HEK293 (cell line): Measurements from ENCODE around the gene STUB1.

ENCODE experiments used
- CTCF ChIA-PET: fragments of 350-600 bp; formaldehyde crosslinking; extraction: SDS; loops from one replicate; lab custom pipeline; 2021; ENCODE audit warnings: antibody characterized with exemption; lab: Yijun Ruan, JAX
- POLR2A ChIA-PET: fragments of 300-600 bp; formaldehyde crosslinking; extraction: SDS; loops from one replicate; lab custom pipeline; 2020; ENCODE audit warnings: antibody characterized with exemption, inconsistent platforms; lab: Yijun Ruan, JAX
- H3K27ac ChIP-seq: fragments of 200-500 bp; sonication (Bioruptor generic); 2 replicates; pipeline ENCODE4 v1.5.1; 2014; ENCODE audit warnings: low read depth, low read length, control low read depth, inconsistent platforms; ENCODE audit errors: extremely low read depth
- H3K36me3 ChIP-seq, 2 experiments: fragments of 200-500 bp in 1 of 2; sonication (Bioruptor generic) in 1 of 2; 1 replicate in 1 of 2; 2 replicates in 1 of 2; pipeline ENCODE4 v1.5.1; 2014 to 2017; ENCODE audit warnings: inconsistent platforms in 2 of 2, low read length in 2 of 2; ENCODE audit not compliant: control insufficient read depth in 2 of 2, insufficient read depth in 1 of 2
- H3K4me1 ChIP-seq: fragments of 200-500 bp; sonication (Bioruptor generic); 2 replicates; pipeline ENCODE4 v1.5.1; 2014; ENCODE audit warnings: mild to moderate bottlenecking, low read length, inconsistent platforms; ENCODE audit not compliant: control insufficient read depth, insufficient read depth
- H3K4me3 ChIP-seq: 2 replicates; pipeline ENCODE4 v1.5.1; 2011; ENCODE audit warnings: low read depth, mild to moderate bottlenecking, control low read depth, low read length, moderate library complexity
- H3K9me3 ChIP-seq: fragments of 200-500 bp; sonication (Bioruptor generic); 2 replicates; pipeline ENCODE4 v1.5.1; 2014; ENCODE audit warnings: low read depth, low read length, inconsistent platforms; ENCODE audit not compliant: control insufficient read depth, insufficient read depth
- CTCF ChIP-seq: fragments of 450-650 bp; formaldehyde crosslinking; IDR thresholded peaks from 2 replicates; pipeline ENCODE4 v1.5.1; 2016; ENCODE audit warnings: missing biosample characterization, missing genetic modification characterization
- FEZF1 ChIP-seq: fragments of 450-650 bp; formaldehyde crosslinking; IDR thresholded peaks from 2 replicates; pipeline ENCODE4 v1.5.1; 2016; ENCODE audit warnings: missing biosample characterization, missing genetic modification characterization
- GLIS1 ChIP-seq: fragments of 450-650 bp; formaldehyde crosslinking; IDR thresholded peaks from 2 replicates; pipeline ENCODE4 v1.5.1; 2016; ENCODE audit warnings: missing biosample characterization, missing genetic modification characterization
- IKZF3 ChIP-seq: fragments of 450-650 bp; IDR thresholded peaks from 2 replicates; pipeline ENCODE4 v1.5.0; 2018; ENCODE audit warnings: missing biosample characterization, mild to moderate bottlenecking, missing genetic modification characterization, moderate library complexity
- KLF1 ChIP-seq: fragments of 450-650 bp; formaldehyde crosslinking; IDR thresholded peaks from 2 replicates; pipeline ENCODE4 v1.5.1; 2016; ENCODE audit warnings: missing biosample characterization, missing genetic modification characterization
- KLF17 ChIP-seq: fragments of 450-650 bp; formaldehyde crosslinking; IDR thresholded peaks from 2 replicates; pipeline ENCODE4 v1.5.1; 2016; ENCODE audit warnings: missing biosample characterization, missing genetic modification characterization
- KLF9 ChIP-seq: fragments of 450-650 bp; formaldehyde crosslinking; IDR thresholded peaks from 2 replicates; pipeline ENCODE4 v1.5.1; 2016; ENCODE audit warnings: missing biosample characterization, missing genetic modification characterization, low read depth
- PBX3 ChIP-seq: sonication (generic); formaldehyde crosslinking; IDR thresholded peaks from 2 replicates; pipeline ENCODE4 v1.8.1; 2022; ENCODE audit warnings: mild to moderate bottlenecking, moderate library complexity, missing genetic modification reagents
- SCRT1 ChIP-seq: fragments of 450-650 bp; formaldehyde crosslinking; IDR thresholded peaks from 2 replicates; pipeline ENCODE4 v1.5.1; 2016; ENCODE audit warnings: missing biosample characterization, missing genetic modification characterization, borderline replicate concordance
- ZBTB10 ChIP-seq: fragments of 450-650 bp; formaldehyde crosslinking; IDR thresholded peaks from 2 replicates; pipeline ENCODE4 v1.5.1; 2016; ENCODE audit warnings: missing biosample characterization, missing genetic modification characterization
- ZBTB20 ChIP-seq: fragments of 450-650 bp; formaldehyde crosslinking; IDR thresholded peaks from 2 replicates; pipeline ENCODE4 v1.5.1; 2016; ENCODE audit warnings: missing biosample characterization, missing genetic modification characterization
- ZBTB21 ChIP-seq: fragments of 450-650 bp; formaldehyde crosslinking; IDR thresholded peaks from 2 replicates; pipeline ENCODE4 v1.5.1; 2017; ENCODE audit warnings: missing biosample characterization, missing genetic modification characterization
- ZBTB7A ChIP-seq: fragments of 450-650 bp; formaldehyde crosslinking; IDR thresholded peaks from 2 replicates; pipeline ENCODE4 v1.5.1; 2016; ENCODE audit warnings: low read depth, missing biosample characterization, missing genetic modification characterization
- ZBTB8A ChIP-seq: fragments of 450-650 bp; formaldehyde crosslinking; IDR thresholded peaks from 2 replicates; pipeline ENCODE4 v1.5.1; 2016; ENCODE audit warnings: missing biosample characterization, missing genetic modification characterization
- ZEB2 ChIP-seq: fragments of 450-650 bp; formaldehyde crosslinking; IDR thresholded peaks from 2 replicates; pipeline ENCODE4 v1.5.1; 2016; ENCODE audit warnings: missing biosample characterization, missing genetic modification characterization
- ZNF112 ChIP-seq: fragments of 450-650 bp; formaldehyde crosslinking; IDR thresholded peaks from 2 replicates; pipeline ENCODE4 v1.5.0; 2017; ENCODE audit warnings: missing biosample characterization, missing genetic modification characterization
- ZNF121 ChIP-seq: fragments of 450-650 bp; formaldehyde crosslinking; IDR thresholded peaks from 2 replicates; pipeline ENCODE4 v1.5.1; 2016; ENCODE audit warnings: missing biosample characterization, missing genetic modification characterization
- ZNF138 ChIP-seq: fragments of 450-650 bp; formaldehyde crosslinking; IDR thresholded peaks from 2 replicates; pipeline ENCODE4 v1.5.1; 2016; ENCODE audit warnings: missing biosample characterization, missing genetic modification characterization, borderline replicate concordance
- ZNF221 ChIP-seq: fragments of 450-650 bp; formaldehyde crosslinking; IDR thresholded peaks from 2 replicates; pipeline ENCODE4 v1.5.1; 2017; ENCODE audit warnings: missing biosample characterization, missing genetic modification characterization, borderline replicate concordance
- ZNF366 ChIP-seq: fragments of 450-650 bp; formaldehyde crosslinking; conservative IDR thresholded peaks from 2 replicates; pipeline ENCODE4 v1.5.1; 2016; ENCODE audit warnings: missing biosample characterization, missing genetic modification characterization
- ZNF37A ChIP-seq: fragments of 450-650 bp; IDR thresholded peaks from 2 replicates; pipeline ENCODE4 v1.5.1; 2018; ENCODE audit warnings: missing biosample characterization, missing genetic modification characterization
- ZNF394 ChIP-seq: fragments of 450-650 bp; formaldehyde crosslinking; IDR thresholded peaks from 2 replicates; pipeline ENCODE4 v1.5.1; 2016; ENCODE audit warnings: missing biosample characterization, missing genetic modification characterization, mild to moderate bottlenecking, moderate library complexity, borderline replicate concordance
- ZNF530 ChIP-seq: fragments of 450-650 bp; formaldehyde crosslinking; IDR thresholded peaks from 2 replicates; pipeline ENCODE4 v1.5.1; 2016; ENCODE audit warnings: low read depth, missing biosample characterization, missing genetic modification characterization
- ZNF558 ChIP-seq: fragments of 450-650 bp; formaldehyde crosslinking; IDR thresholded peaks from 2 replicates; pipeline ENCODE4 v1.5.1; 2016; ENCODE audit warnings: missing biosample characterization, missing genetic modification characterization
- ZNF560 ChIP-seq: fragments of 450-650 bp; formaldehyde crosslinking; IDR thresholded peaks from 2 replicates; pipeline ENCODE4 v1.5.1; 2017; ENCODE audit warnings: missing biosample characterization, missing genetic modification characterization, borderline replicate concordance
- ZNF600 ChIP-seq: fragments of 450-650 bp; formaldehyde crosslinking; IDR thresholded peaks from 2 replicates; pipeline ENCODE4 v1.5.1; 2016; ENCODE audit warnings: missing biosample characterization, missing genetic modification characterization
- ZNF610 ChIP-seq: fragments of 450-650 bp; formaldehyde crosslinking; IDR thresholded peaks from 2 replicates; pipeline ENCODE4 v1.5.1; 2016; ENCODE audit warnings: missing biosample characterization, missing genetic modification characterization, borderline replicate concordance
- ZNF626 ChIP-seq: fragments of 450-650 bp; sonication (Bioruptor Pico); formaldehyde crosslinking; IDR thresholded peaks from 2 replicates; pipeline ENCODE4 v1.5.1; 2018; ENCODE audit warnings: missing biosample characterization, missing genetic modification characterization, inconsistent platforms
- ZNF776 ChIP-seq: fragments of 450-650 bp; formaldehyde crosslinking; IDR thresholded peaks from 2 replicates; pipeline ENCODE4 v1.5.0; 2017; ENCODE audit warnings: missing biosample characterization, missing genetic modification characterization, borderline replicate concordance
- ZNF843 ChIP-seq: fragments of 450-650 bp; formaldehyde crosslinking; IDR thresholded peaks from 2 replicates; pipeline ENCODE4 v1.5.1; 2016; ENCODE audit warnings: missing biosample characterization, missing genetic modification characterization

STUB1 gene

GRCh38 chr16:720447-720989 lies 40.3 kb downstream of the STUB1 start (continued):
- TF ChIP-seq GLIS1 (tag by site-specific recombination) = peak; percentile 74
- peak; percentile 69 for TF ChIP-seq ZBTB8A (tag by site-specific recombination)
- no peak for TF ChIP-seq ZNF112 (tag by site-specific recombination)
- TF ChIP-seq FEZF1 (tag by site-specific recombination) = no peak
- no peak for TF ChIP-seq ZNF610
- peak; percentile 59; the same call in 1 of the 2 replicates for TF ChIP-seq ZNF121 (tag by site-specific recombination)
- peak; percentile 80 for TF ChIP-seq ZNF366 (tag by site-specific recombination)
- peak; percentile 60; the same call in 1 of the 2 replicates for TF ChIP-seq KLF9 (tag by site-specific recombination)
- TF ChIP-seq ZBTB7A (tag by site-specific recombination) = peak; percentile 74; the same call in 1 of the 2 replicates
- peak; percentile 9; the same call in 1 of the 2 replicates for TF ChIP-seq IKZF3
- peak; percentile 91 for TF ChIP-seq ZBTB20
- TF ChIP-seq ZNF394 (tag by site-specific recombination) = 0 out of 2 replicates have a peak, but pooled peaks have one; percentile 16
- 0 out of 2 replicates have a peak, but pooled peaks have one; percentile 27 for TF ChIP-seq KLF17 (tag by site-specific recombination)
- TF ChIP-seq ZBTB10 = peak; percentile 74
- TF ChIP-seq ZNF530 (tag by site-specific recombination) = no peak
- TF ChIP-seq CTCF (tag by site-specific recombination) = peak; percentile 74
- TF ChIP-seq ZNF600 (tag by site-specific recombination) = peak; percentile 88

- H3K4me1 ChIP-seq = peaks cover 7% of the 10 kb centered on the region
- H3K9me3 ChIP-seq = no peaks in the 10 kb centered on the region
- H3K4me3 ChIP-seq = peak within 1 kb of the TSS; percentile 66
- ChIA-PET CTCF (interaction anchor here (0.6 to 5.7 kb wide), 10 partner anchors 9 to 336 kb away, joined by 3 to 34 read pairs (median 5); partner anchors contain the start of genes CHTF18, CIAO3 and RPUSD1), POLR2A (interaction anchor here (0.7 to 2.8 kb wide), 19 partner anchors 9 to 368 kb away, joined by 3 to 25 read pairs (median 6); partner anchors contain the start of genes CHTF18, CIAO3, GNG13 and RHOT2)
- peaks cover 0 to 12% of the 10 kb centered on the region in 2 experiments; a peak in 1 of 3 replicates for H3K36me3 ChIP-seq
- H3K27ac ChIP-seq = peak within 1 kb of the TSS; percentile 94
- TF ChIP-seq ZNF138 (tag by site-specific recombination) (no peak), KLF1 (tag by site-specific recombination) (peak; percentile 75), ZBTB21 (no peak), SCRT1 (tag by site-specific recombination) (peak; percentile 78), ZNF626 (tag by site-specific recombination) (peak; percentile 93; the same call in 1 of the 2 replicates), ZNF37A (tag by site-specific recombination) (no peak), ZEB2 (peak; percentile 32; the same call in 1 of the 2 replicates), ZNF558 (tag by site-specific recombination) (no peak), ZNF776 (no peak), ZNF560 (tag by site-specific recombination) (no peak), ZNF221 (tag by site-specific recombination) (no peak), PBX3 (peak; percentile 96), ZNF843 (no peak)
Observed at GRCh38 chr16:720990-721764, 41.0 kb downstream of the STUB1 start, which contains the start of gene ANTKMT. TSS of gene ANTKMT (plus strand) at chr16:721146. CDS start at chr16:721275, 129 bp downstream.
